Measurements from ENCODE around the gene DAPK2.
"Not testable (repeated sequence)": the region's sequence is repeated elsewhere in the genome, so short reads cannot be mapped to it uniquely, and the experiment has no call there.

Gene DAPK2

DNA sequence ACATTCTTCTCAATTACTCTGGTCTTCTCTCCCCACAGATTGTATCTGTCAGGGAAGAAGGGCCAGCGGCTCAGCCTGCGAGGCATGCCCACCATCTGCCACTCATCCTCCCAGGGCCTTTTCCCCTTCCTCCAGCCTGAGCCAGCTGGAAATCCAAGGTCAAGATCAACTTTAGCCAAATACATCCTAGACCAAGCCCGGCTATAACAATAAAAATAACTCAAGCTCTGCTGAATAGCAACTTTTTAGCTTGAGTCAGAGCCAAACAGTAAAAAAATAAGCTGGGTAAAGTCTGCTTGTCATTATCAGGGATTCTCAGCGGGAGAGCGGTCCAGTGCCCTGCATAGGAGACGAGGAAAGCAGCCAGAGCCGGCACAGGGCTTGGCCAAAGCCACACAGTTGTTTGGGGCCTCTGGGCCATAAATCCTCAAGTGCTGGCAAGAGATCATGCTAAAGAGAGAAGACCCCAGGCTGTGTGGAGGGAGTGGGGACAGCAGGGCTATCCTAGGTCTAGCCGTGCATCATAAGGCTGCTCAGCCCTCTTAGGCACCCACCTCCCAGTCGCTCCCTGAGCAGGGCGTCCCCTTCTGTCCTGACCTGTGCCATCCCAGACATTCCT lies 136.4 kb downstream of the DAPK2 start:
- DNase-seq, result no peak

DNA sequence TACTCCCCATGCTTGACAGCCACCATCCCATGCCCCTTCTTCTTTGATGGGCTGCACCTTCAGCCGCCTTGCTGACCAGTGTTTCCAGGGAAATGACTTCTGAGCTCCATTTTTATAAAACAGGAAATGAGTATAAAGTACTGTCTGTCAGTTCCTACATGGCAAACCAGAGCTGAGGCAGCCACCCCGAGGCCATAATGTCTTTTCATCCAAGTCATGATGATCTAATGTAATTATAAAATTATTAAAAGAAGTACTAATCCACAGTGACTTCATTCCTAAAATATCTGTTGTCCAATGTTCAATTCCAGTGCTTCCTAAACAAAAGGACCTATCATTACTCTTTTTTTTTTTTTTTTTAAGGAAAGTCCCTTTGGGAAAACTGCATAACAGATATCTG lies 137.3 kb downstream of the DAPK2 start:
- no peak for DNase-seq

DNA sequence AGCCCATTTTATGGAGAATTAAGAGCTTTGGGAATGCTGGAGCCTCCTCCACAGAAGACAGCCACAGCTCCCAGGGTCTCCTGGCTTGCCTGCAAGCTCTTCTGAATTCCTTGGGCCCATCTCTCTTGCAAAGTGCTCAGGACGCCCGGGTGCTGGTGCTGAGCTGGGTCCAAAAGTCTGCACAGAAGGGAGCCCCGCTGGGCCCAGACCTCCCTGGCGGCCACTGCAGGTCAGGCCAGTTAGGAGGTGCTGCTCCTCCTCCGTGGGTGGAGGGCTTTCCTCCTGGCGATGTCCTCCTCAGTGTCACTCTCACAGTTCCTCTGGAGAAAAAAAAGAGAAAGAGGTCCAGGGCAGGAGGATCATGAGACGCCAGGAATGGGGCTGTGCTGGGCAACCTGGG lies 138.0 kb downstream of the DAPK2 start:
- no peak for DNase-seq

DNA sequence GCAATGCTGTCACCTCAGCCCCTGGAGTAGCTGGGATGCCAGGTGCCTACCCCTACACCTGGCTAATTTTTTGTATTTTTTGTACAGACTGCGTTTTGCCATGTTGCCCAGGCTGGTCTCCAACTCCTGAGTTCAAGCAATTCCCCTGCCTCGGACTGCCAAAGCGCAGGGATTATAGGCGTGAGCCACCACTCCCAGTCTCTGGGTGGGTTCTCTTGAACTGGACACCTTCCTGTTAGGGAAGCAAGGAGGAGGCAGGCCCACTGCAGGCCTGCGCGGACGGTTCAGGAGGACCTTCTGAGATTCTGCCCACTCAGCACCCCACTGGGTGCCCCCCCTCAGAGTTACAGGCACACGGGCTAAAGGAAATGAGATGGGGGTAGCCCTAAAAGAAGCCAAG lies 138.8 kb downstream of the DAPK2 start:
- no peak for DNase-seq

DNA sequence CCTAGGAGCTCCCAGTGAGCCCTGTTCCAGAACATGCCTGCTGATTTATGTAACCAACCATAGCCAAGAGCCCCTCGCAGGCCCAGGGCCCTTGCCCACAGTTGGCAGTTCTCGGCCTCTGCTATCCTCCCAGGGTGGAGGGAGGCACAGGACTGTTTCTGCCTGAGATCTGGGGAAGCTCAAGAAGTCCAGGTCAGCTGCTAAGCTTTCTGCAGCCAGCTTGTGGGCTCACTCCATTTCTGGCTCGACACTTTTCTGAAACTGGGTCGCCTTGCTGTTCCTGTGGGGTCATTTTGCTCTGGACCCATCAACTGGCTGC lies 140.1 kb downstream of the DAPK2 start:
- no peak for DNase-seq

DNA sequence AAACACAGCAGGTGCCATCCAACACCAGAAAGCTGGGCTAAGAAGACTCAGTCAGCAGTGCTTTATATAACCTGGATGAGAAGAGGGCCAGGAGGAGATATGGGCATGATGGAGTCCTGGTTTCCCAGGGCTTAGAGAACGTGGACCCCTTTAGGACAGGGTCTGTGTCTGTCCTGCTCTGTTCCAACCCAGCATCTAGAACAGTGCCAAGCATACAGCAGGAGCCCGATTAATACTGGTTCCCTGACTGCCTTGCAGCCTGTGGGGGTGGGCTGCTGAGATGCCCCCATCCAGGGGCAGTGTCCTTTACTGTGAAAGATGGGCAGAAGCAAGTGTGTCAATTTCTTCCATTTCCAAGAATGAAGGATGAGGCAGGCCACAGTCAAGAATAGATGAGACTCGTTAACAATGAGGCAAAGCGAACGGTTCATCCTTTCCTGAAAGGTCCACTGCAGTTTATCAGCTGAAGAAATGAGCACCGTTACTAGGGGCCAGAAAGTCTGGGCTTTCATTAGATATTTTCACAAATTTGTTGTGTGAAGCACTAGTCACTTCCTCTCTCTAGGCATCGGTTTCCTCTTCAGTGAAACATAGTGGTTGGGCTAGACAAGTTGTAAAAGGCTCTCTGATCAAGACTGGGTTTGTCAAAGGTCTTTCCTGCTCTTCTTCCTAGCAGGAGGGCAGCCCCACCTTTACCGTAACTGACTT lies 140.6 kb downstream of the DAPK2 start:
- no peak for DNase-seq

DNA sequence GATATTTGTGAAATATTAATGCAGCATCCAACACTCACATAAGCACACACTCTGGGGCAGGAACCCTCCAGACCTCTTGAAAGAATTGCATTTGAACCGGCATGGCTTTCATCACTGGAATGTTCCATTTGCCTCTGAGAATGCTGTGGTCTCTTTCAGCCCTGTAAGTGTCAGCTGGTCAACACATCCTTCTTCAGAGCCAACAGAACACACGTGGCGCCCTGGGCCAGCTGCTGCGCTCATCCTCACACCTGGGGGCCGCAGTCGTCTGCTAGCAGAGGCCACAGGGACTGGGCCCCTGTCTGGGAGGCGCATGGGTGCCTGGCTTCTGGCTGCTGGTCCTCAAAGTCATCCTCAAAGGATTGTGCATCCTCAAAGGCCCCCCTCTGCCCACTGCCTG lies 141.2 kb downstream of the DAPK2 start:
- DNase-seq, result no peak

DNA sequence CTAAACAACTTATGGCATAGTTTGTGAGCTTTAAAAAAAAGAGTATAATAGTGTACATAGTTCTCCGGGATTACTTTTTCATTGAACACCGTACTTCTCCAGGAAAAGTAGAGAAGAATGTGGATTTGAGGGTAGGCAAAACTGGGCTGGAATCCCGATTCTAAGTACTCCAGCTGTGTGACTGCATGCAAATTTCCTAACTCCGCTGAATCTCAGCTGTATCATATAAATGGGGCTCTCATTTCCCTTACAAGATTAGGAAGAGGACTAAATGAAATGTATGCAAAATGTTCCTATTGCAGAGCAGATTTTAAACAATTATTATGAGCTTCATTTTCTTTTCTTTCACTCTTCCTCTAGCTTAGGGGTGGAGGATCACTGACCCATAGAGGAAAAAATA lies 142.2 kb downstream of the DAPK2 start:
- no peak for DNase-seq

DNA sequence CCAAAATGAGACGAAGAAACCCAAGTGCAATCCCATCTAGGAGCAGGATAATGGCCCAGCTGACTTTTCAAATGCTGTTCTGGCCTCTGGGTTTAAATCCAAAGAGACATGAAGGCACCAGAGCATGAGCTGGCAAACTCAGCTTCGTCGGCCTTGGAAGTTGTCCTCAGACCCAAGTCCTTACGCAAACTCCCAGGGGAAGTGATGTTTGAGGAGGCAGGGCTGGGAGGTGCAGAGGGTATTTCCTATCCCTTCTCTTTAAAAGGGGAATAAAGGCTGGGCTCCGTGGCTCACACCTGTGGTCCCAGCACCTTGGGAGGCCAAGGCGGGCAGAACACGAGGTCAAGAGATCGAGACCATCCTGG lies 143.6 kb downstream of the DAPK2 start:
- DNase-seq, result no peak

DNA sequence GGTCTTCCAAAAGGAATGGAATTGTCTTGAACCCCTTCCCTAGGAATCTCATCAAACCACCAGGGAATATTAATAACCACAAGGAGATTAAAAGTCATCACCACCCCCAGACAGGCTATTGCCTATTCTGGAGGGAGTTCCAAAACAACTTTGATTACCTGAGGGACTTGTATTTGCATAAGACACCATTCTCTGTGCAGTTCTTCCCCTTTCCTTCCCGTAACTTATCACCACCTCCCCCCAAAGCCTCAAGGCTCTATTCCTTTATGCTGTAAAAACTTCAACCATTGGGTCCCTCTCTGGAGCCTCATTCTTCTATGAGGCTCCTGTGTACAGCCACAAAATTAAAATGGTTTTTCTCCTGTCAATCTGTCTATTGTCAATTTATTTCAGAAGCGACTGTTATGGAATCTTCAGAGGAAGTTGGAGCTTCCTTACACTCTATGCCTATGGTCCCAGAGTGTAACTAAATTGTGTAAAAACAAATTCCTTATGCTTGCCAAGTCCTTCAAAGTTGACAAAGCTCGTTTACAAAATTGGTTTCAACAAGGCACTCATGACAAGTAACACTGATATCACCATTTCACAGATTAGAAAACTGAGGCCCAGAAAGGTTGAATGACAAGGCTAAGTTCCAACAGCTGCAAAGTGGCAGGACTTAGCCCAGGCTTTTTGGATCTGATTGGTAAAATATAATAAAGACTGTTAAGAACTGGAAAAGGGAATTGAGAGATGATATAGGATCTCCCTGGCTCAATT lies 144.2 kb downstream of the DAPK2 start:
- DNase-seq, result no peak

DNA sequence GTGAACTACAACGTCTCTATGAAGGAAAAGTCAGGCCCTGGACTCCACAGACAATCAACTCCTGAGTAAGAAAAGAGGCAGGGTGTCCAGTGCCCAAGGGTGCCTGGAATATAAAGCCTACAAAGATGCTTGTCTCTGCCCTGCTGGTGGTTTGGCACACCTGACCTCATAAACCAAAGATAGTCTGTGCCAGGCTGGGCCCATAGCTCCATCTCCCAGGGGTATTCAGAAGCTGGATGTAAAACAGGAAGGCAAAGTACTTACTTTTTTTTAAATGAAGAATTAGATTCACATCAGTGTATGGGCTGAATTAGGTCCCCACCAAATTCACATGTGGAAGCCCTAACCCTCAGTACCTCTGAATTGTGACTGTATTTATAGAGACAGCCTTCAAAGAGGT lies 146.0 kb downstream of the DAPK2 start:
- no peak for DNase-seq

DNA sequence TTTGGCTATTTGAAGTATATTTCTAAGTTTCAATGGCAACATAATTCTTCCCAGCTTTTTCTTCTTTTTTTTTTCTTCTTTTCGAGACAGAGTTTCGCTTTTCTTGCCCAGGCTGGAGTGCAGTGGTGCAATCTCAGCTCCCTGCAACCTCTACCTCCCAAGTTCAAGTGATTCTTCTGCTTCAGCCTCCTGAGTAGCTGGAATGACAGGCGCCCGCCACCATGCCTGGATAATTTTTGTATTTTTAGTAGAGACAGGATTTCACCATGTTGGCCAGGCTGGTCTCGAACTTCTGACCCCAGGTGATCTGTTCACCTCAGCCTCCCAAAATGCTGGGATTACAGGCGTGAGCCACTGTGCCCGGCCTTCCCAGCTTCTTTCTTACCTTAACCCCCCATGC lies 146.7 kb downstream of the DAPK2 start:
- DNase-seq, result not testable (repeated sequence)

DNA sequence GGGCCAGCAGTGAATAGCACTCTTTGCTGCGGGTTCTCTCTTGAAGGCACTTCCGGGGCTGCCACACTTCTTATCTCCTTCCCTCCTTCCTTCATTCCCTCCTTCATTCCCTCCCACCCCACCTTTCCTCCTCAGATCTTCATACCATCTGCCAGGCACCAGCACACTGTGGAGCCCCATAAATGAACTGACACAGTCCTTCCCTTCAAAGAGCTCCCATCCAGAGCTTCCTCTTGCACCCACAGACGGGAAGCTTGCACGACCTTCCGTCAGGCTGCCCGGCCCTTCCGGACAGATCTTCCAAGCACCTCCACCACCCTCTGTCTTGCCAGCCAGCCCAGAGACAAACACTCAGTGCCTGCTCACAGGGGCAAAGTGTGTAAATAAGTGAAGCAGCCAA lies 147.1 kb downstream of the DAPK2 start:
- DNase-seq, result no peak

DNA sequence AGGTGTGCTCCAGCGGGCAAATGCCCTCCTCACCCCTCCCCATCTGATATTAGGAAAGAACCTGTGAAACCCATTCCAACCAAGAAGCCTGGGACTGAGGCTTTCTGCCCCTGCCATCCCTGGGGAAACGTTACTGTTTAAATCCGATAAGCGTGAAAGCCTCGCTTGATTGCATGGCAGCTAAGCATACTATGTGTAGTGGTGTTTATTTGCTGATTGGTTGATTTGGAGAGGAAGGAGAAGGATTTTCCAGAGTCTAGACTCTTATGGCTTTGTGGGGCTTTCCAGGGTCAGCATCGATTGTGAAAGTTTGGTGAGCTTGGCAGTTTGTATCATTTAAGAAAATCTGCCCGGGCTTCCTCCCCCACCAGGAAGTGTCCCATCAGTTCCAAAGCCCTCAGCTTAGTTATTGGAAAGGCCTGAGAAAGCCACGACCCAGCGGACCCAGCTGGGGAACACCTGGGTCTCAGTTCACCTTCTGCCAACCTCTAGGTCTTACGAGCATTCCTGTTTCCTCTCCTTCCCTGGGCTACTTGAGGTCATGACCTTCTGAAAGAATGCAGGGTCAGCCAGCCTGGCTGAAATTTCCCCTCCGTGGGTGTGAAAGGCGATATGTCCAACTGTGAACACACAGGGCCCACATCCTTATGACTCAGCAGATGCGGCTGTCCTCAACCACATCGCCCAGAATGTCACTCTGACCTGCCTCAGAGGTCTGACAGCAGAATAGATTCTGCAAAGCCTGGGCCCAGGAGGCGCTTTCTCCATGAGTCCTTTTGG lies 149.8 kb downstream of the DAPK2 start:
- DNase-seq, result no peak

DNA sequence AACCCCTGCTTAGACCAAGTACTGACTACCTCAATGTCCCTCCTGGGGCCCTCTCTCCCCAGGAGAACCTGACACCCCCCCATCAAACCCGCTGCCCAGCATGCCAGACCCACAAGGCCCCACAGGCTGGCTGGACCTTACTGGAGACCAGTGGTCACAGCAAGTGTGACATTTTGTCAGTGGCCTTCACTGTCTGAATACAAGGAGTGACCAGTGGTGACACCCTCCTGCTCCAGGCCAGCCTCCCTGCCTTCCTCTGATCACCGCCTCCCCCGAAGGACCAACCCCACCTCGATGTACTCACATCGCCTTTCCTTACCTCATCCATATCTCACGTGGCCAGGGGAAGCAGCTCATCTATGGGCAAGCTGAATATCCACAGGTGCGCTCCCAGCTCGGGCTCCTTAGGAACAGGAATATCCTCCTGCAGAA lies 150.5 kb downstream of the DAPK2 start:
- no peak for DNase-seq

DNA sequence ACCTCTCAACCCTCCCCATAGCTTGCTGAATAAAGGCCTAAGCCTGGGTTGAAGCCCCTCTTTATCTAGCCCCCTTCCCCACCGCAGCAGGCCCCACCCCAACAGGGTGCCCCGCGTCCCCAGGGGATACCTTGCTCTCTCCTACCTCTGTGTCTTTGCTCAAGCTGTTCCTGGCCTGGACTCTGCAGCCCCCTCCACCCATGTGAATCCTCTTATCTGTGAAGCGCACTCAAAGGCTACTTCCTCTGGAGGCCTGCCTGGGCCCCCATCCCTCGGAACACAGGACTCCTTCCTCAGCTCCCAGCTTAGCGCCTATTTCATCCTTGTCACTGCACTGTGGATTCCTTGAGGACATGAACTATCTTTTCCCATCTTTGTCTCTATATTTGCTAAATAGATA lies 151.1 kb downstream of the DAPK2 start:
- no peak for DNase-seq

DNA sequence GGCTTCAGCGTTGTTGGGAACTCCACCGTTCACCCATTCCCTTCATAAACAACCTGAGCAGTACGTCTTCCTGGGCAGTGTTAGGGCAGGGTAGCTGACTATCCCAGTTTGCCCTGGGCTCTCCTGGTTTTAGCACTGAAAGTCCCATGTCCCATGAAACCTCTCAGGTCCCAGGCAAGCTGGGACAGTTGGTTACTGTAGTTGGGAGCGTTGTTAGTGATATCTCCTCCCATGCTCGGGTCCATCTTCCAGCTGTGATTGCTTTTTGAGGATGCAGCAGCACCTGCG lies 151.7 kb downstream of the DAPK2 start:
- no peak for DNase-seq

DNA sequence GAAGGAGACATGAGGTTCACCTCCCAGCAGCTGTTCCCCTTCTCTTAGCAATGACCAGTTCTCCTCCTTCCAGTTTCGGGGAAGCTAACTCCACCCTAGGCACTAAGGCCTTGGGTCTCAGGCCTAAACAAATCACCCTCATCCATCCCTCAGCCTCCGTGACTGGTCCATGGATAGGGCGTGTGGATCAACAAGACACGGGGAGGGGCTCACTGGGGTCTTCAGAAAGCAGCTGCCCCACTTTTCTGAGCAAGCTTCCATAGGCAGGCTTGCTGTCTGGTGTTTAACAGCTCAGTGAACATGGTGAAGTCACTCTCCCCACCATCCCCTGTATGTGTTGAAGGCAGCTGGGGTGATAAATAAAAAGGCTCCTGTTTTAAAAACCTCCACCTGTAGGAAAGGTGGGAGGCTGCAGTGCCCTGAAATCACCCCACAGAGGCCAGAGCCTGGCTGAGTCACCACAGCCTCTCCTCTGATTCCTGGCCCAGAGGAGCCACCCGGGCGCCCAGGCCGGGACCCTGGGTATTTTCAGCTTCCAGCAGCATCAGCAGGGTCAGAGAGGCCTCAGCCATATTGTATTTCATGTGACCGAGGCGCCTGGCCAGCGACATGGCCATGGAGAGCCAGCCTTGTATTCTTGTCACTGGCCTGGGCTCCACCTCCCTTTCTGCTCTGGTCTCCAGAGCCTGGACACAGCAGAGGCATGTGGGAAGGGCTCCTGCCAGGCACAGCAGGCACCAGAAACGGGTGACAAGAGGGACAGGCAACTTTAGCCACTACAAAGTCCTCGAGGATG lies 152.2 kb downstream of the DAPK2 start:
- no peak for DNase-seq

DNA sequence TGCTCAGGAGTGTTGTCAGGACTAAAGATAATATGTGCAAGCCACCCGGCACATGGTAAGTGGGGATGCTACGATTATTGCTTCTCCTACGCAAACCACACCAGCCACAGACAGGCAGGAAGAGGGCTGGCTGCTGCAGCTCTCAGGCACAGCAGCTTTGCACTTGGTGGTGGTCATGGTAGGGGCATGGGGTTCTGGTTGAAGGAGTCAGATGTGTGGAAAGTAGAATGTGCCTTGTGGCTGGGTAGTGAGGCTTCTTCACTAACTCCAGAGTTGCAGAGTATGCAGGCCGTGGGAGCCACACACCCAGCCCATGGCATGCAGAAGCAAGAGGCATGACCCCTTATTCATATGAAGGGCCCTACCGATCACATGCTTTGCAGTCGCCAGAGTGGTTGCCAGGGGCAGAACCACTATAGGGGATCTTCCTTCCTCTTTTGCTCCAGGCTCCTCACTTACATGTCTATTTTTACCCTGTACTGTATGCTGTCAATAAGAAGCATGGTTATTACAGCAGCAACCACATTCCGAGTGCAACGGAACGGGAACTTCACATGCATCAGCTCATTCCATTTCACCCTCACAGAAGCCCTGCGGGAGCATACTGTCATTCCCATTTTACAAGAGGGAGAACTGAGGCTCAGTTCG lies 153.4 kb downstream of the DAPK2 start:
- DNase-seq, result no peak

DNA sequence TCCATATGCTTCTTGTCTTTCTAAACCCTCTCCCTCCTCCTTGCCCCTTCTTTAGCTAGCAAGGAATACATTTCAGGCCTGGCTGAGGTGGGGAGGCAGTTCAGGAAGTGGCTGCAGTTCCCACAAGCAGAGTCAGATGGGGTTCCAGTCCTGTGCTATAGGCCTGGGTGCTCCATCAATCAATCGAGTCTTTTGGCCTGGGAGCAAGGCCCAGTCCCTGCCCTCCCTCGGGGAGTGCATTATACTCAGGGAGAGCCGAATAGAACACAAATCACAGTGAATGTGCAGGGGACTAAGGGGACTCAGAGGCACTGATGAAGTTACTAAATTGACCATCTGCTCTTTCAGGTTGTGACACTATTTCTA lies 154.5 kb downstream of the DAPK2 start:
- DNase-seq, result no peak

DNA sequence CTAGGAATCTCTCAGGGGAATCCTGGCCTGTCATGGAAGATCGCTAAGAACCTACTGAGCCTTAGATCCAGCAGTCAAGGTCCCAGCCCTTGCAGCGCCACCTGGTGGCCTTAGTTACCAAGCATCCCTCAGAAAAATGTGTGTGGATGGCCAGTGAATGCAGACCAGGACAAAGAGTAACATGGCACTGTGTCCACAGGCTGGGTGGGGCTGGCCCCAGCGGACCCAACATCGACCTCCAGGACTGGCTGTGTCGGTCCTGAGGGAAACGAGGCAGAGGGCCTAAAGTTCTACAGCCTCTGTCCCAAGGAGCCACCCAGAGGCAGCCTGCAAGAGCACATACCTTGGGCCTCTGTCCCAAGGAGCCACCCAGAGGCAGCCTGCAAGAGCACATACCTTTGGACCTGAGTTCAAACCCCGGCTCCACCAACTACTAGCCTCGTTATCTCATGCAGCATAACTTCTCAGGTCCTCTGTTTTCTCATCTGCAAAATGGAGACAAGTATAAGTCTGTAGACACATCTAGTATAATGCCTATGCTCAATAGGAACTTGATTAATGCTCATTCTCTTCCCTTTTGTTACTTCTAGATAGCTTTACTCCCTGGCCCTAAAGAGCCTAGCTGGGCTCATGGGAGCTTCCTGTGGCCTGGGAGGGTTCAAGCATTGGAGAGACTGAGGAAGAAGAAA lies 155.1 kb downstream of the DAPK2 start:
- DNase-seq, result peak; percentile 30

DNA sequence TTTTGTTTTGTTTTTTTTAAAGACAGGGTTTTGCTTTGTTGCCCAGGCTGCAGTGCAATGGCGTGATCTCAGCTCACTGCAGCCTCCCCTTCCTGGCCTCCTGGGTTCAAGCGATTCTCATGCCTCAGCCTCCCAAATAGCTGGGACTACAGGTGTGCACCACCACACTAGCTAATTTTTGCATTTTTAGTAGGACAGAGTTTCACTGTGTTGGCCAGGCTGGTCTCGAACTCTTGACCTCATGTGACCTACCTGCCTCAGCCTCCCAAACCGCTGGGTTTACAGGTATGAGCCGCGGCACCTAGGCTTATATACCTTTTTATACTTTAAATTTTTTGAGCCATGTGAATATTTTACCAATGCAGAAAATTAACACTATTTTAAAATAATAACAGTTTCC lies 155.7 kb downstream of the DAPK2 start:
- DNase-seq, result no peak

Measured in NCI-H2107 (cell line).